Keratinocyte (primary cell): ENCODE measurements around the gene TMEM184C. TPM values are rescaled to one million over a fixed set of nuclear protein-coding genes. Genes with fewer than 3 reads are reported as not detected.

ENCODE experiments used
- DNase-seq: peaks from one replicate; pipeline ENCODE4 v3.0.0-alpha.2; 2011; ENCODE audit warnings: low read depth, missing footprints, low spot score
- FAIRE-seq: peaks from 2 replicates; lab custom pipeline; 2011; peaks lifted over from hg19 to GRCh38; lab: Jason Lieb, UNC
- H2AFZ ChIP-seq: 2 replicates; pipeline ENCODE4 v1.6.0; 2012; ENCODE audit warnings: low read length, control low read depth, inconsistent platforms; ENCODE audit not compliant: control insufficient read depth
- H3K27ac ChIP-seq: 2 replicates; pipeline ENCODE4 v1.5.1; 2011; ENCODE audit warnings: low read length; ENCODE audit not compliant: control insufficient read depth, insufficient read depth
- H3K27me3 ChIP-seq: 3 replicates; pipeline ENCODE4 v1.6.0; 2011; ENCODE audit warnings: low read length; ENCODE audit not compliant: control insufficient read depth, insufficient read depth; ENCODE audit errors: extremely low read depth
- H3K36me3 ChIP-seq, 2 experiments: 2 replicates in 1 of 2; 3 replicates in 1 of 2; pipeline ENCODE4 v1.5.1; 2011; ENCODE audit warnings: low read length in 2 of 2, mild to moderate bottlenecking in 1 of 2; ENCODE audit not compliant: control insufficient read depth in 2 of 2, insufficient read depth in 2 of 2; ENCODE audit errors: extremely low read depth in 1 of 2
- H3K4me1 ChIP-seq: 3 replicates; pipeline ENCODE4 v1.5.1; 2011; ENCODE audit warnings: low read length; ENCODE audit not compliant: control insufficient read depth, insufficient read depth; ENCODE audit errors: extremely low read depth
- H3K4me2 ChIP-seq: 3 replicates; pipeline ENCODE4 v1.6.0; 2011; ENCODE audit warnings: low read depth, low read length; ENCODE audit not compliant: control insufficient read depth, insufficient read depth; ENCODE audit errors: extremely low read depth
- H3K4me3 ChIP-seq, 3 experiments: fragments of 200-600 bp in 1 of 3; sonication (generic) in 1 of 3; 2 replicates in 2 of 3; 3 replicates in 1 of 3; pipeline ENCODE4 v1.5.1; 2011 to 2016; ENCODE audit warnings: low read length in 3 of 3, mild to moderate bottlenecking in 3 of 3, control low read depth in 2 of 3, inconsistent platforms in 1 of 3, low read depth in 1 of 3, mixed read lengths in 1 of 3, mixed run types in 1 of 3, moderate library complexity in 1 of 3; ENCODE audit not compliant: control insufficient read depth in 2 of 3, insufficient read depth in 2 of 3; ENCODE audit errors: extremely low read depth in 1 of 3
- H3K79me2 ChIP-seq: 2 replicates; pipeline ENCODE4 v1.6.0; 2012; ENCODE audit warnings: low read length; ENCODE audit not compliant: control insufficient read depth, insufficient read depth
- H3K9ac ChIP-seq: 3 replicates; pipeline ENCODE4 v1.6.0; 2011; ENCODE audit warnings: low read length; ENCODE audit not compliant: control insufficient read depth, insufficient read depth; ENCODE audit errors: extremely low read depth
- H3K9me1 ChIP-seq: 3 replicates; pipeline ENCODE4 v1.6.0; 2011; ENCODE audit warnings: low read length; ENCODE audit not compliant: control insufficient read depth, insufficient read depth; ENCODE audit errors: extremely low read depth
- H3K9me3 ChIP-seq: 2 replicates; pipeline ENCODE4 v1.5.1; 2012; ENCODE audit warnings: low read depth, low read length; ENCODE audit not compliant: control insufficient read depth
- H4K20me1 ChIP-seq: 3 replicates; pipeline ENCODE4 v1.6.0; 2011; ENCODE audit warnings: low read length; ENCODE audit not compliant: control insufficient read depth, insufficient read depth; ENCODE audit errors: extremely low read depth
- EZH2 ChIP-seq: IDR thresholded peaks from one replicate; pipeline ENCODE4 v1.6.1; 2012; ENCODE audit warnings: inconsistent platforms, mild to moderate bottlenecking, low read length, moderate library complexity
- dilution Hi-C: fragments of 300-500 bp; cut with MboI; formaldehyde crosslinking; loops from one replicate; pipeline ENCODE4 v1.7.0; 2020; ENCODE audit warnings: low sequenced_read_pairs; ENCODE audit not compliant: extremely low pct_ligation_motif_present
- polyA plus RNA-seq, 5 experiments: library from polyadenylated mRNA; depleted of rRNA in 3 of 5; stranded (reverse) in 3 of 5; stranded (forward) in 1 of 5; unstranded in 1 of 5; fragments of >200 nt; gene quantifications; 1 replicate in 1 of 5; 2 replicates in 3 of 5; 3 replicates in 1 of 5; pipeline versions ENCODE4 v1.2.1 to v1.2.3, GENCODE V29; 2011 to 2012; ENCODE audit warnings: missing spikeins in 2 of 5, low read depth in 1 of 5, low replicate concordance in 1 of 5
- TF ChIP-seq, protein P1 (sequence below), 3 experiments: IDR thresholded peaks in 1 of 3; conservative IDR thresholded peaks in 1 of 3; optimal IDR thresholded peaks in 1 of 3; 2 replicates in 2 of 3; 3 replicates in 1 of 3; pipeline versions ENCODE3 to v1.5.1; 2011; ENCODE audit warnings: low read length in 3 of 3, mild to moderate bottlenecking in 3 of 3, moderate library complexity in 2 of 3, control low read depth in 1 of 3, inconsistent platforms in 1 of 3; ENCODE audit not compliant: insufficient read depth in 2 of 3; ENCODE audit errors: extremely low read depth in 1 of 3

The TMEM184C gene
- polyA plus RNA-seq, 1 donor (not counting 4 experiments of a cell fraction or from before 2014, with no cell fraction given) = 32.2 TPM

DNA sequence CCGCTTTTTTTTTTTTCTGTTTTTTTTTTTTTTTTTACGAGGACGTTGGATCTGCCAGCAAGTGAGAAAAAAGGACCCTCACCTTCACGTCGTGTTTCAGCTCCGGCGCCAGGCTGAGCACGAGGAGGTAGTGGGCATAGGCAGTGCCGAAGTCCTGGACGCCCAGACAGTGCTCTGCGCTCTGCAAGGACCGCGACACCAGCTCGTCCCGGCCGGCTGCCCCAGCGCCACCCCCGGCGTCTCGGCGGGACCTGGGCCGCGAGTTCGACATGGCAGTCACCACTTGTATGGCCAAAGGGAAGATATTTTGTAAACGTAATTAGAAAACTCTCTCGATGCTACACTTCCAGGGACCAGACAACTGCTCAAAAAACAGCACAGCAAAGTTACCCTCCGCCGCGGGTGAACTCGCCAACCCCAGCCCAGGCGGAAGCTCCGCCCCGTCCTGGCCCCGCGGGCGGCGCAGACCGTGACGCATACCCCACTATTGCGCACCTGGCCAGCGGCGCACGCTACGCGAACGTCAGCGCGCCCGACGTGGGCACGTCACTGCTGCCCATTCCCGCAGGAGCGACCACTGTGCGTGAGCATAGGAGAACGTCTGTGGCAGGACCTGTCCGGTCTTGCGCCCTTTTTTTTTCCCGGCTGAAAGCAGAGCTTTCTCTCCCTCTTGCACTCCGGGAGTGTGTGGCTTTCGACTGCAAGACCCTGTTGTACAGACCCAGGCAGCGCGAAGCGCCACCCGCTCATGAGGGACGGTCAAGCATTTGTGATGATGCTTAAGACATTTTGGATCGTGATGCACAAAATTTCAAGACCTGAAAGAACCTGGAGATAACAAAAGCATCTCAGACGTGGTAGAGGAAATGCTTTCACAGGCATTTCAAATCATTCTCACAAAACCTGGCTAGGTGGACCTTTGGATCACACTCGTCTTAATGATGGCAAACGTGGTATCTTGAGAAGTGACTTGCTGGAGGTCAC is 66.8 kb downstream of the TMEM184C start, which contains the start of gene PRMT9:
Gene PRMT9, minus strand, starts transcription at position 447 of the 984 bp plus-strand sequence. Its CDS starts 176 bp downstream, at position 271.
- dilution Hi-C loops = no loop called here

DNA sequence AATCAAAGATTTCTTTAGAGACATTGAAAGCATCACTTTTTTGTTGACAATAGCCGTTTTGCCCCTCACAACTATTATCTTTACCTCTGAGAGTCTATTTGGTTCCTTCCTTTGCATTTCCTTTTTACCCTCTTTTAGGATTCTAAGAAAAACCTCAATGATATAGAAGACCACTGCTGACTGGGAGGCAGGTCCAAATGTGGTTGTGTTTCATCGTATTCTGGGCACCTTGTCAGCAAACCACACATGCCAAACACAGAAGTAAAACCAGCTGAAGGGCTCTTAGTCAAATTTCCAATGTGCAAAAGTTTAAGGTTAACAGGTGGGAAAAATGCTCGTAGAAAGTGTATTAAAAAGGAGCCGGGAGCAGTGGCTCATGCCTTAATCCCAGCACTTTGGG is 71.9 kb downstream of the TMEM184C start:
- no peak overlapping the region for H3K27ac ChIP-seq
- H3K79me2 ChIP-seq = no peaks in the 10 kb centered on the region
- no peaks in the 10 kb centered on the region for H3K36me3 ChIP-seq
- no peak overlapping the region for H3K4me3 ChIP-seq
- no peak overlapping the region for H2AFZ ChIP-seq
- H3K4me1 ChIP-seq = peaks cover 6% of the 10 kb centered on the region
- H3K27me3 ChIP-seq = no peaks in the 10 kb centered on the region
- DNase-seq (no peak), FAIRE-seq (no peak)
- H3K9me1 ChIP-seq = no peaks in the 10 kb centered on the region
- no peaks in the 10 kb centered on the region for H4K20me1 ChIP-seq
- H3K9me3 ChIP-seq = no peaks in the 10 kb centered on the region
- TF ChIP-seq EZH2 = no peak
- TF ChIP-seq, protein P1, sequence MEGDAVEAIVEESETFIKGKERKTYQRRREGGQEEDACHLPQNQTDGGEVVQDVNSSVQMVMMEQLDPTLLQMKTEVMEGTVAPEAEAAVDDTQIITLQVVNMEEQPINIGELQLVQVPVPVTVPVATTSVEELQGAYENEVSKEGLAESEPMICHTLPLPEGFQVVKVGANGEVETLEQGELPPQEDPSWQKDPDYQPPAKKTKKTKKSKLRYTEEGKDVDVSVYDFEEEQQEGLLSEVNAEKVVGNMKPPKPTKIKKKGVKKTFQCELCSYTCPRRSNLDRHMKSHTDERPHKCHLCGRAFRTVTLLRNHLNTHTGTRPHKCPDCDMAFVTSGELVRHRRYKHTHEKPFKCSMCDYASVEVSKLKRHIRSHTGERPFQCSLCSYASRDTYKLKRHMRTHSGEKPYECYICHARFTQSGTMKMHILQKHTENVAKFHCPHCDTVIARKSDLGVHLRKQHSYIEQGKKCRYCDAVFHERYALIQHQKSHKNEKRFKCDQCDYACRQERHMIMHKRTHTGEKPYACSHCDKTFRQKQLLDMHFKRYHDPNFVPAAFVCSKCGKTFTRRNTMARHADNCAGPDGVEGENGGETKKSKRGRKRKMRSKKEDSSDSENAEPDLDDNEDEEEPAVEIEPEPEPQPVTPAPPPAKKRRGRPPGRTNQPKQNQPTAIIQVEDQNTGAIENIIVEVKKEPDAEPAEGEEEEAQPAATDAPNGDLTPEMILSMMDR (optimal IDR thresholded peaks at IDR 0.05 in 1 of 3, IDR thresholded peaks at IDR 0.05 in 1 of 3, conservative IDR thresholded peaks at IDR 0.05 in 1 of 3; ENCODE audit: extremely low read depth in 1 of 3, insufficient read depth in 2 of 3, low read length in 3 of 3) = no peak
- no peak overlapping the region for H3K4me2 ChIP-seq
- H3K9ac ChIP-seq = no peak overlapping the region
- dilution Hi-C loops = no loop called here

More for the DNA sequence above, 66.8 kb downstream of the TMEM184C start, which contains the start of gene PRMT9:
- Histone ChIP-seq H3K27ac (peak within 1 kb of the TSS; percentile 95), H3K4me1 (peaks cover 13% of the 10 kb centered on the region), H3K9me3 (no peaks in the 10 kb centered on the region), H3K36me3 (no peaks in the 10 kb centered on the region), H3K27me3 (no peaks in the 10 kb centered on the region), H3K79me2 (peaks cover 20% of the 10 kb centered on the region), H3K4me3 (peak within 1 kb of the TSS; percentile 85 to 98 (median 91)), H3K9ac (peak within 1 kb of the TSS; percentile 97), H2AFZ (peak within 1 kb of the TSS; percentile 99), H3K4me2 (peak within 1 kb of the TSS; percentile 100), H3K9me1 (no peaks in the 10 kb centered on the region), H4K20me1 (no peaks in the 10 kb centered on the region)
- no peak for TF ChIP-seq EZH2
- TF ChIP-seq, protein P1 (optimal IDR thresholded peaks at IDR 0.05 in 1 of 3, IDR thresholded peaks at IDR 0.05 in 1 of 3, conservative IDR thresholded peaks at IDR 0.05 in 1 of 3; ENCODE audit: extremely low read depth in 1 of 3, insufficient read depth in 2 of 3, low read length in 3 of 3) = peak in 1 of 3 experiments; percentile 4
- DNase-seq (peak; percentile 23), FAIRE-seq (peak; percentile 69)
